MG63 (cell line): ENCODE measurements around the gene RABL3. TPM values are rescaled to one million over a fixed set of nuclear protein-coding genes. Genes with fewer than 3 reads are reported as not detected.
"Not testable (repeated sequence)": the region's sequence is repeated elsewhere in the genome, so short reads cannot be mapped to it uniquely, and the experiment has no call there.

Source experiments
- DNase-seq: peaks from one replicate; pipeline ENCODE4 v3.0.0-alpha.2; 2020
- H3K27me3 ChIP-seq: fragments of 250-450 bp; sonication (Bioruptor Pico); 2 replicates; pipeline ENCODE4 v1.5.1; 2020; ENCODE audit warnings: mild to moderate bottlenecking, moderate library complexity
- H3K36me3 ChIP-seq: fragments of 250-450 bp; sonication (Bioruptor Pico); 2 replicates; pipeline ENCODE4 v1.5.1; 2020; ENCODE audit warnings: mild to moderate bottlenecking, moderate library complexity
- H3K4me3 ChIP-seq: fragments of 250-450 bp; sonication (Bioruptor Pico); 2 replicates; pipeline ENCODE4 v1.5.1; 2020; ENCODE audit warnings: mild to moderate bottlenecking, moderate library complexity
- H3K9me3 ChIP-seq: fragments of 250-450 bp; sonication (Bioruptor Pico); 2 replicates; pipeline ENCODE4 v1.5.1; 2020; ENCODE audit warnings: mild to moderate bottlenecking, moderate library complexity
- total RNA-seq: library from RNA; depleted of rRNA; stranded (reverse); fragments of >200 nt; shearing (Covaris generic); gene quantifications from 2 replicates; pipeline ENCODE4 v1.2.3, GENCODE V29; 2014; ENCODE audit warnings: low replicate concordance

The RABL3 gene
- total RNA-seq, 1 experiment from 2014 or later = 10.3 TPM

DNA sequence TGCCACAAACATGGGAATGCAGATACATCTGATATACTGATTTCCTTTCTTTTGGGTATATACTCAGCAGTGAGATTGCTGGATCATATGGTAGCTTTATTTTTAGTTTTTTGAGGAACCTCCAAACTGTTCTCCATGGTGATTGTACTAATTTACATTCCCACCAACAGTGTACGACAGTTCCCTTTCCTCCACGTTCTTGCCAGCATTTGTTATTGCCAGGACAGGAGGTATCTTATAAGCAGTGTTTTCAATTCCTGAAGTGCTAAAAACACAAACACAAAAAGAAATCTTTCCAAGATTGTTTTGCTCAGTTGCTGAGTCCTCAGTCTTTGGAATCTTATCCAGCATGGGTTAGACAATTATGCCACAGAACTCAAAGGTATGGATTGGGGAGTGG lies 13.7 kb upstream of the RABL3 start:
- Histone ChIP-seq H3K4me3 (no peak overlapping the region), H3K36me3 (peaks cover 35% of the 10 kb centered on the region), H3K9me3 (no peaks in the 10 kb centered on the region), H3K27me3 (no peaks in the 10 kb centered on the region)
- DNase-seq = no peak

DNA sequence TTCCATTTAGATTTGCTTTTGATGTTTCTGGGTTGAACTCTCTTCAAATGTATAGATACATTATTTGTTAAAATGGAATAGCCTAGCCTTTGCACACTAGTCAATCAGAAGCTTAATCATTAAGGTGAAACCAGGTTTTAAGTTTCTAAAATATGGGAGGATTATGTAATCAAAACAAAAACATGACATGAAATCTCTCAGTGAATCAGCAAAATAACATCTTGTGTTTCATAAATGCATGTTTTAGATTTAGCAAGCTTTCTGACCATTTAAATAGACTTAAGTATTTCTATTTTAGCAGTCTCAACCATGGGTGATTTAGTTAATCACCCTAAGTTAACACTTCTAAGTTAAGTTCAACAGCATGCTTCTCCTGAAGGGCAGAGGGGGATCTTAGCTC lies 11.5 kb upstream of the RABL3 start:
- H3K4me3 ChIP-seq = no peak overlapping the region
- no peaks in the 10 kb centered on the region for H3K9me3 ChIP-seq
- H3K36me3 ChIP-seq = peaks cover 41% of the 10 kb centered on the region
- H3K27me3 ChIP-seq = no peaks in the 10 kb centered on the region
- DNase-seq = no peak

DNA sequence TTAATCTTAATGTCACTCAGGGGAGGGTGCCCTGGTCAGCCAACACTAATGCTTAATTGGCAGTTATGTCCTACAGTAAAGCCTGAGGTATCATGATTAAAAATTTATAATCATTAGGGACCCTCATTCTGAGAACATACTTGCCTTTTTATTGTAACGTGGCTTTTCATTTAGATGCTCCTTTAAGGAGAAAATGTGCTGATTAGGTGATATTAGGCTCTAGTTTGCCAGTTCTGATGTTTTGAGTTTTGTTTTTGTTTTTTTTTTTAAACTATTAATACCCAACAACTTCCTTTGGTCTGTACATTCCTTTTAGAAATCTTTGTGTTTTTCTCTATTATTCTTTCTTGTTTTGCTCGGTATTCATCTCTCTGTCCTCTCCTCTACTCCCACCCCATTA lies 10.5 kb upstream of the RABL3 start:
- Histone ChIP-seq H3K4me3 (no peak overlapping the region), H3K36me3 (peaks cover 39% of the 10 kb centered on the region), H3K27me3 (no peaks in the 10 kb centered on the region), H3K9me3 (no peaks in the 10 kb centered on the region)
- DNase-seq = no peak

DNA sequence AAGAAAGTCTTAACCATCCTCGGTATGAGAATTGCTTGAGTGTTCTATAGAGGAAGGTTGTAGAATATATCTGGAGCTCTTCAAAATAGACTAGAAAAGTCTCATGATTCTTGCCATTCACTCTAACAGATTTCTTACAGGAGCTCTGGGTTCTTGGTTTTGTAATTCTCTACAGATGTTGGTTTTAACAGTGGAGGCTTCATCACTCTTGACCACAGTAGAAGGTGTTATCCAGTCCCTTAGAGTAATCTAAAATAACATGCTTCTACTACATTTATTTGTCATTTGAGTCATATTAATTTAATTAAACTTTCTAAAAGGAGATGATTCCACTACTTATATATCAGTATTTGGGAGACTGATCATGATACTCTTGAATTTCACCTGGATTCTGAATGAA lies 9.9 kb upstream of the RABL3 start:
- H3K36me3 ChIP-seq = peaks cover 34% of the 10 kb centered on the region
- no peaks in the 10 kb centered on the region for H3K27me3 ChIP-seq
- no peak for DNase-seq

DNA sequence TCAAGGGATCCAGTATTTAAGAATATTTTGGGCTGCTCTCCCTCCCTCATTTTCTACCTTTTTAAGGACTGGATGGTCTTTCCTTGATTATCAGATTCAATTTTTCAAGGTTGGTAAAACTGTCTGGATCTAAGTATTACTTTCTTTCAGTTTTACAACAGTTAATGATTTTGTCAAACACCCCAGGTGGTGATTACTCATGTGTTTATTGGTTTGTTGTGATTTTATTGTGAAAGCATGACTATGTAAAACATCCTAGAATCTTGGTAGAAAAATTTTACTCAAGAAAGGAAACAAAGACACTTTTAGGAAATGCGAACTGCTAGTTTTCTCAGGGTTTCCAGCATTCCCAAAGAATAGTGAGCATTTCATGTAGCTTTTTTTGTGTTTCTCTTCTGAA lies 7.5 kb upstream of the RABL3 start:
- H3K9me3 ChIP-seq = peaks cover 3% of the 10 kb centered on the region
- no peak overlapping the region for H3K4me3 ChIP-seq
- DNase-seq = no peak
- H3K27me3 ChIP-seq = no peaks in the 10 kb centered on the region
- peaks cover 25% of the 10 kb centered on the region for H3K36me3 ChIP-seq

More for the DNA sequence above, 9.9 kb upstream of the RABL3 start:
- peaks cover 3% of the 10 kb centered on the region for H3K9me3 ChIP-seq
- H3K4me3 ChIP-seq = no peak overlapping the region

DNA sequence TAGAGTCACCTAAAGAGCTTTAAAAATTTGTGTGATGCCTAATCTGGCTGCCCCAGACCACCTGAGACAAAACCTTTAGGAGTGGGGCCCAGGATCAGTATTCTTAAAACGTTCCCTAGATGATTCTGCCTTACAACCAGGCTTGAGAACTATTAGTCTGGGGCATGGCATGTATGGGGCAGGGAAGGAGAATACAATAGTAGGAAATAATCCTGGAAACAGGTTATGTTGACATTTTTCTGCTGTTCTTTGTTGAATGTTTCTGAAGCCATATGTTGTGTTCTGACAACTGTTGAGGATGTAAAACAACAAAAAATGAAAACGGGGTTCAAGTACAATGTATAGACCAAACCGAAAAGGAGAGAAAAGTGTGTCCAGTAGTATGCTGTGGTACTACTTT lies 3.1 kb upstream of the RABL3 start:
- Histone ChIP-seq H3K4me3 (no peak overlapping the region), H3K27me3 (no peaks in the 10 kb centered on the region), H3K36me3 (peaks cover 7% of the 10 kb centered on the region; the same call in 1 of the 2 replicates), H3K9me3 (peaks cover 9% of the 10 kb centered on the region)
- DNase-seq = no peak

DNA sequence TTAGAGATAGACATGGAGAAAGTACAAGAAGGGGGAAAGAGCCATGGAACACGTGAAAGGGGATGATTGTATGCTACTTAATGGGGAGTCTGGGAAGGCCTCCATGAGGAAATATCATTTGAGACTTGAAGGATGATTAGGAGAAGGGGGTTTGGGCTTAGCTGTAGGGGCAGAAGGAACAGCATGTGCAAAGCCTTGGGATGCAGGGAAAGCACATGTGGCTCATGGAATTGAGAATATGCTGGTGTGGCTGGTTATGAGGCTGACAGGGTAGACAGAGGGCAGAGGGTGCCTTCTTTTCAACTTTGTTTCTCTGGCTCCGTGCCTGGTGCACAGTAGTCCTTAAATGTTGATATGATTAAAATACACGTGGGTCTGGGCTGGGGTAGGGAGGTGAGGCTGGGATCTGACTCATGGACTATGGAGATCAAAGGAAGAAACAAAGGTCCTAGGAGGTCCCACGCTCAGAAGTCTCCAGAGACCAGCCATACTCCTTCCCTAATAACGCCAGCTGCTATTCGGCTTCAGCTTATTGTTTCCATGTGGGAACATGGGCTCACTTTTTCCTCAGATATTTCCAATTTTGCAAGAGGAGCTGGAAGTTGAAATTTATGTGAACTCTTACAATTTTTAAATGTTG lies 1.4 kb upstream of the RABL3 start:
- peak overlapping the region; percentile 95 for H3K4me3 ChIP-seq
- H3K27me3 ChIP-seq = no peaks in the 10 kb centered on the region
- DNase-seq = peak; percentile 5

DNA sequence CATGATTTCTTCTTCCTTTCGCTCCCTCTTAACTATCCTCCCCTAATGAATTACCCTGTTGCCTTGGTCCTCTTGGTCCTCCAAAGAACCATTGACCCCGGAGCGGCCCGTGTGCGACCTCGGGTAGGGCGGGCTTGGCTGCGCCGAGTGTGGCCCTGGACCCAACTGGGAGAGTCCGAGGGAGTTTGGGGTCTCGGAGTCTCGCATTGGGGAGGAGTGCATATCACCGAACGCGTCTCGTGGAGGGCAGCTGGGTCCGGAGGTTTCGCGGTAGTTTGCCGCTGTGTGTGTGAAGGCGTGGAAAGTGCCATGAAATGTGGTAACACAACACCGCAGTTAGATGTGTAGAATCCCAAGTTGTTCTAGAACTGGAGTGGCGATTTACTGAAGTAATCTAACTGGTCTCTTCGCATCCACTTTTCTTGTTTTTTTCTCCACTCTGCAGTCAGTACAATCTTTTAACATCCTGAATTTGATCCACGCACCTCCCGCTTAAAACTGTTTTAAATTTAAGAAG lies 591 bp upstream of the RABL3 start:
- H3K9me3 ChIP-seq = peaks cover 19% of the 10 kb centered on the region
- peaks cover 22% of the 10 kb centered on the region for H3K36me3 ChIP-seq
- peak; percentile 28 for DNase-seq
- H3K27me3 ChIP-seq = no peaks in the 10 kb centered on the region
- H3K4me3 ChIP-seq = peak overlapping the region; percentile 95

More for the DNA sequence above, 1.4 kb upstream of the RABL3 start:
- peaks cover 16% of the 10 kb centered on the region for H3K36me3 ChIP-seq
- H3K9me3 ChIP-seq = peaks cover 14% of the 10 kb centered on the region

DNA sequence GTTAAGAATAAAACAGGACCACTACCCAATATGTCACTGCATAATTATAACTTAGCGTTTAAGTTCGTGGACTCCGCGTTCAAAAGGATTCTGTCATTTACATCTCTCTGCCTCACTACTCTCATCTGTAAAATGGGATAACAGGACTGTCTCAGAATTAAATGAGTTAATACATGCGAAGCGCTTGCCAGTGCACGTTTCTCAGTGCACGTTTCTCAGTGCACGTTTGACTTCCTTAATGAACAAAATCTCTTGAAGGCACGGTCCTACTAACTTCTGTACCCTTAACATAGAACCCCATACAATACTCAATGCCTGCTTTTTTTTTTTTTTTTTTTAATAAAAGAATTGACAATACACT lies 499 bp downstream of the RABL3 start:
- DNase-seq = peak; percentile 7
- no peaks in the 10 kb centered on the region for H3K27me3 ChIP-seq
- H3K4me3 ChIP-seq = peak overlapping the region; percentile 95
- peaks cover 31% of the 10 kb centered on the region for H3K36me3 ChIP-seq
- peaks cover 21% of the 10 kb centered on the region for H3K9me3 ChIP-seq

DNA sequence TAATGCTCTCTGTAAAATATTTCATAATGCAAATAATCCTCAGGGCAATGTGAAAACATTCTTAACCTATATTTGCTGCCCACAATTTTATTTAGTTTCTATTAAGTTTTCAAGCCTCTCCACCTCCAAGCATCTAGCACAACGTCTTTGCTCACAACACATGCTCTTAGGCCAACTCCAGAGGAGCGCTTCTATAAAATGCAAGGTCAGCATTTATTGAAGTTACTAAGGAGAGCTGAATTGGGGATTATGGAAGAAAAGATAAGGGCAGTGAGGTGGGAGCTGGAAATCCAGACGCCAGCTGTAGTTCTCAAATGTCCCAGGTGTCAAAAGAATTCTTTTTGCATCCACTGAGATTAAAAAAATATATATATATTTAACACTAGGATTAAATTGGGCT lies 996 bp downstream of the RABL3 start:
- Histone ChIP-seq H3K36me3 (peaks cover 33% of the 10 kb centered on the region), H3K4me3 (peak overlapping the region; percentile 95), H3K27me3 (no peaks in the 10 kb centered on the region), H3K9me3 (peaks cover 23% of the 10 kb centered on the region)
- no peak for DNase-seq

DNA sequence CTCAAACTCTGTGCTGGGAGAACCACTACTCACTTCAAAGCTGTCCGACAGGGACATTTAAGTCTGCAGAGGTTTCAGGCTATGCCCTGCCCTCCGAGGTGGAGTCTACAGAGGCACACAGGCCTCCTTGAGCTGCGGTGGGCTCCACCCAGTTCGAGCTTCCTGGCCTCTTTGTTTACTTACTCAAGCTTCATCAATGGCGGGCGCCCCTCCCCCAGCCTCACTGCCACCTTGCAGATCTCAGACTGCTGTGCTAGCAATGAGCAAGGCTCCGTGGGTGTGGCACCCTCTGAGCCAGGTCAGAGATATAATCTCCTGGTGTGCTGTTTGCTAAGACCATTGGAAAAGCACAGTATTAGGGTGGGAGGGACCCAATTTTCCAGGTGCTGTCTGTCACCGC lies 4.3 kb downstream of the RABL3 start:
- H3K27me3 ChIP-seq, DNase-seq, H3K4me3 ChIP-seq: not testable (repeated sequence)
- Histone ChIP-seq H3K36me3 (peaks cover 38% of the 10 kb centered on the region), H3K9me3 (peaks cover 36% of the 10 kb centered on the region)

DNA sequence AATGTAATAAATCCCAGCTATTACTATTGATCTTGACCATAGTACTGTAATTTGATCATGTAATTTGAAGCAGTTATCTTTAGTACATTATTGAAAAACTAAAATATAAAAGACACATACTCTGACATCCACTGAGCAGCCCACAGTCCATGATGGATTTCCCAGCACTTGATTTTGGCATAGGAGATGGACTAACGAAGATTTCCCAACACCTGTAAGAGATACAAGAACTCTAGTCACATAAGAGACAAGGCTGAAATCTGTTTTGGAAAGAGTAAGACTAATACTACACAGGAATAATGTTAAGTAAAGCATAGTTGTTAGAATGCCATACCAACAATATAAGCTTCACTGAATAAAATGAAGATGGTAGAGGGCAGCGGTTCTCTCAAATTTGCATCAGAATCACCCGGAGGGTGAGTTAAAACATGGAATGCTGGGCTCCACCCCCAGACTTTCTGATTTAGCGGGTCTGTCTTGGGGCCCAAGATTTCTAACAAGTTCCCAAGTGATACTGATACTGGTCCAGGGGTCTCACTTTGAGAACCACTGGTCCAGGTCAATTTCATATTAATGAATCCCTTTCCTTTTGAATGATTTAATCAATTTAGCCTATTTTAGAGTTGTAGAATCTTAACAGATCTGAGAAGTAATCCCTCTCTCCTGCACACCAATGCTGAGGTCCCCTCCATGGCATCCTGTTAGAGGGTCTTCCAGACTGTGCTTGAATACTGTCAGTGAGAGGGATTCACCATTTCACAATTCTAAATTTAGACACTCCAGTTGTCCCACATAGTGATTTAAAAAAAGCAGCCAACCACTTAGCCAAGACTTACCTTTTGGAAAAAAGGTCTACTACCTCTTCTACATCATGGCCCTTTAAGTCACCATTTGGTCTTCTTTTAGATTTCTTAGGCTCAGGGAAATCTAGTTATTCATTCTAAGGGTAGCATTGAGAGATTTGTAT lies 11.5 kb downstream of the RABL3 start:
- Histone ChIP-seq H3K4me3 (no peak overlapping the region), H3K27me3 (no peaks in the 10 kb centered on the region), H3K36me3 (peaks cover 26% of the 10 kb centered on the region), H3K9me3 (peaks cover 16% of the 10 kb centered on the region)
- no peak for DNase-seq

DNA sequence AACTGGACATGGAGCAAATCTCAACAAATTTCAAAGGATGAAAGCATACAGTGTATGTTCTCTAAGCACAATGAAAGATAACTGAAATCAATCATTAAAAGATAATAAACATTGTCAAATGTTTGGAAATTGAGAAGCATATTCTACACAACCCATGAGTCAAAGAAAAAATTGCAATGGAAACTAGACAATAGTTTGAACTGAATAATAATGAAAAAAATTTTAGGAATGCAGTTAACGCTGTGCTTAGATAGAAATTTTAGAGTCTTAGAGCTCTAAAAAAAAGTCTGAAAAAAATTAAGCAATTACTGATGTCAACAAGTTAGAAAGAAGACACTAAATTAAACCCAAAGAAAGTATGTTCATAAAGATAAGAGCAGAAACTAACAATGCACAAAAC lies 15.5 kb downstream of the RABL3 start:
- DNase-seq = no peak
- no peak overlapping the region for H3K4me3 ChIP-seq
- H3K36me3 ChIP-seq = peaks cover 28% of the 10 kb centered on the region
- peaks cover 3% of the 10 kb centered on the region; the same call in 1 of the 2 replicates for H3K9me3 ChIP-seq
- H3K27me3 ChIP-seq = no peaks in the 10 kb centered on the region

DNA sequence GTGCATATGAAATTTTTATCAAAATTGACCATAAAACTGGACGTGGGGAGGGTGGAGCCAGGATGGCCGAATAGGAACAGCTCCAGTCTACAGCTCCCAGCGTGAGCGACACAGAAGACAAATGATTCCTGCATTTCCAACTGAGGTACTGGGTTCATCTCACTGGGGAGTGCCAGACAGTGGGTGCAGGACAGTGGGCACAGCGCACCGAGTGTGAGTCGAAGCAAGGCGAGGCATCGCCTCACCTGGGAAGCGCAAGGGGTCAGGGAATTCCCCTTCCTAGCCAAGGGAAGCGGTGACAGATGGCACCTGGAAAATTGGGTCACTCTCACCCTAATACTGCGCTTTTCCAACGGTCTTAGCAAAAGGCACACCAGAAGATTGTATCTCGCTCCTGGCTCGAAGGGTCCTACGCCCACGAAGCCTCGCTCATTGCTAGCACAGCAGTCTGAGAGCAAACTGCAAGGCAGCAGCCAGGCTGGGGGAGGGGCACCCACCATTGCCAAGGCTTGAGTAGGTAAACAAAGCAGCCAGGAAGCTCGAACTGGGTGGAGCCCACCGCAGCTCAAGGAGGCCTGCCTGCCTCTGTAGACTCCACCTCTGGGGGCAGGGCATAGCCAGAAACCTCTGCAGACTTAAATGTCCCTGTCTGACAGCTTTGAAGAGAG lies 23.0 kb downstream of the RABL3 start:
- not testable (repeated sequence) for DNase-seq, H3K27me3 ChIP-seq, H3K4me3 ChIP-seq, H3K9me3 ChIP-seq, H3K36me3 ChIP-seq

DNA sequence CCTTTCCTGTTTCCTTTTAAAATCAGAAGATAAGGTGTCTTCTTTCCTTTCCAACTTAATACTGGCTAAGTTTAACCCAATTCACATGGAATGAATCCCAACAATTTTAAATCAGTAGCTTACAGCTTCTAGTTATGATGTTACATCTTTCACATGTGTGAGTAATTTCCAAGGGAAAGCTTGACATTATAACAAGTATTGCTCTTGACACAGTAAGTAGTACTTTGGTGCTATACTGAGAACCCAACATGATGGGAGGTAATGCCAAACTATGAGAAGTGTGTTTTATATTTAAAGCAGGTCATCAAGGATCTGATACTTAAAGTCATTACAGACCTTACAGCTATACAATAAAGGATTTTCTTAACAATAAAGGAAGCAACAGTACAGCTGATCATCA lies 29.1 kb downstream of the RABL3 start:
- Histone ChIP-seq H3K27me3 (no peaks in the 10 kb centered on the region), H3K36me3 (no peaks in the 10 kb centered on the region), H3K4me3 (no peak overlapping the region), H3K9me3 (no peaks in the 10 kb centered on the region)
- no peak for DNase-seq

DNA sequence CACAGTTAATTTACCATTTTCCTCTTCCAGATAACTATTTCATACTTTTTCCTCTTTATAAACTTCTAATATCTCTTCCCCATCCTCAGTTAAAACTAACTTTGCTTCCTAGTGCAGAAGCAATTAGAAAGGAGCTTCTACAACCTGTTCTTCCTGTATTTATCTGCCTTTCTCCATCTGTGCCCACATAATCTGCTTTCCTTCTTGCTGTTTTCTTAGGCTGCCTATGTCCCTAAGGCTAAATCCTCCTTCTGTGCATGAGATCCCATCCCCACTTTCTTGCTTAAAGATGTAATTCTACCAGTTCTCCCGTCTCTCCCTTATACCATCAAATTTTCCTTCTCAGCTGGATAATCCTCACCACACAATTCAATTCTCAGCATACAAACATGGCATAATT lies 31.9 kb downstream of the RABL3 start:
- Histone ChIP-seq H3K9me3 (no peaks in the 10 kb centered on the region), H3K36me3 (no peaks in the 10 kb centered on the region; the same call in 1 of the 2 replicates), H3K27me3 (no peaks in the 10 kb centered on the region), H3K4me3 (no peak overlapping the region)
- no peak for DNase-seq

DNA sequence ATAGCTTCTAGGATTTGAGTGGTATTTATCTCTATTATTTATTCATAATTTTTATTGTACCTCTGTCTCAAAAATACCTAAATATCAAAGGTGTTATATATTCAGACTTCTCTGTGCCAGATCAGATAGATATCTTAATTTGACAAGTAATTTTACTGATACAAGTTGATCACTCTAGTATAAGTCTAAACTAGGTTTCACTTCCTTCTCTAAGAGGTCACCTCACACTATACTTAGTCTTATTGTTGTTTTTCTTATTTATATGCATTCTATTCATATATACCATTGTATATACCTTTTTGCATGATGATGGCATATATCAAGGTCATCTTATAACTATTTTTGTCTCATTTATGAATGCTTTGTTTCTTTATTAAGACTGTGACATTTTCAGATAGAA lies 33.9 kb downstream of the RABL3 start:
- H3K9me3 ChIP-seq = peaks cover under 1% of the 10 kb centered on the region; the same call in 1 of the 2 replicates

More for the DNA sequence above, 33.9 kb downstream of the RABL3 start:
- H3K27me3 ChIP-seq = no peaks in the 10 kb centered on the region
- H3K36me3 ChIP-seq = peaks cover 7% of the 10 kb centered on the region
- DNase-seq = no peak
- H3K4me3 ChIP-seq = no peak overlapping the region
